Dendritic cell treated with granulocyte-macrophage colony-stimulating factor and Interleukin-4, amounts not matched to agents 40 ng/mL and 50 ng/mL, for 4 days (primary cell): ENCODE measurements around the gene KATNBL1.
"Not testable (repeated sequence)": the region's sequence is repeated elsewhere in the genome, so short reads cannot be mapped to it uniquely, and the experiment has no call there.

ENCODE experiments used
- H3K27ac Mint-ChIP-seq: one replicate; pipeline ENCODE4 v1.8.0; 2022; ENCODE audit warnings: mild to moderate bottlenecking, mixed read lengths
- H3K27me3 Mint-ChIP-seq: one replicate; pipeline ENCODE4 v1.8.0; 2022; ENCODE audit warnings: mild to moderate bottlenecking, mixed read lengths
- H3K36me3 Mint-ChIP-seq: one replicate; pipeline ENCODE4 v1.8.0; 2022; ENCODE audit warnings: low read depth, mixed read lengths
- H3K4me1 Mint-ChIP-seq: one replicate; pipeline ENCODE4 v1.8.0; 2022; ENCODE audit warnings: low read depth, mixed read lengths
- H3K4me3 Mint-ChIP-seq: one replicate; pipeline ENCODE4 v1.8.0; 2022; ENCODE audit warnings: mild to moderate bottlenecking, moderate library complexity, mixed read lengths
- H3K9me3 Mint-ChIP-seq: one replicate; pipeline ENCODE4 v1.8.0; 2022; ENCODE audit warnings: mixed read lengths
- intact Hi-C: fragments of 100-400 bp; cut with micrococcal nuclease; formaldehyde crosslinking; loops from one replicate; pipeline ENCODE4 v1.15.0; 2022

The KATNBL1 gene

DNA sequence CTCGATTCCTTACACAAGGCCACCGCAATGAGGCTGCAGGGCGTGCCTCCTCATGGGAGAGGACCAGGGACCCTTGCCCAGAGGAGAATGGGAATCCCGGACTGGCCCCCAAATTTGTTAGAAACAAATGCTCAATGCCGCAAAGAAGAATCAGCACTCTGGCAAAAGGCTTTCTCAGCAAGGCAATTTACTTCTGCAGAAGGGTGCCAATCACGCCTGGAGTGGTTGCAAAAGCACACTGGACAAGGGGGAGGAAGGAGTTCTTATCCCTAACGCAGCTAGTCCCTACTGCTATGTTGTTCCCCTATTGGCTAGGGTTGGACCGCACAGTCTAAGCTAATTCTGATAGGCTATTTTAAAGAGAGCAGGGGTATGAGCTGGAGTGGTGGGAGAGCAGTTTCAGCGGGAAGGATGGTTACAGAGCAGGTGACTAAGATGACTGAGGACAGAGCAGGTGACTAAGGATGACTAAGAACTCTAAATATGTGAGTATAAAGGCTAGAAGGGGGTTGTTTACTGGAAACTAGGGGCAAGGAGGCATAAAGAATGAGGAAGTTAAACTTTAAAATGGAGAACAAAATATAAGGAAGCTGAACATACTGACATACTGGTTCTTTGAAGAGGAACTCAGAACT is 48.5 kb downstream of the KATNBL1 start:
- Mint-ChIP-seq H3K27me3 (no peaks in the 10 kb centered on the region), H3K36me3 (peaks cover 92% of the 10 kb centered on the region), H3K4me1 (peaks cover 5% of the 10 kb centered on the region), H3K9me3 (peaks cover 70% of the 10 kb centered on the region), H3K27ac (peak overlapping the region; percentile 45), H3K4me3 (no peak overlapping the region)
- intact Hi-C loops: no loop called here

DNA sequence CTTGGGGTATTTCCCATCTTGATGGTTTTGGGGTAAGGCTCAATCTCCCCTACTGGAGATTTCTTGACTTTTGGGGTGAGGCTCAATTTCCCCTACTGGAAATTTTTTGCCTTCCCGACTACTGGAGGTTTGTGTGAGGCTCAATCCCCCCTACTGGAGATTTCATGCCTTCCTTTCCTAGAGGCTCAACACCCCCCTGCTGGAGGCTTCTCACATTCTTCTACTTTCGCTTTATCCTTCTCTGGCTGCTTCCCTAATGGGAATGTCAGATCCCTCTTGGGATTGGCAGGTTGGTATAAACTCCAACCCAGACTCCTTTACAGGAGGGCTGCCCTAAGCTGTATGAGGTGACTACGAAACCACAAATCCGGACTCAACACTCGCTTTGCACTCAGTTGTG is 49.2 kb downstream of the KATNBL1 start:
- Mint-ChIP-seq H3K4me3 (no peak overlapping the region), H3K36me3 (peaks cover 94% of the 10 kb centered on the region), H3K9me3 (peaks cover 73% of the 10 kb centered on the region), H3K27ac (peak overlapping the region; percentile 45), H3K4me1 (peaks cover 12% of the 10 kb centered on the region), H3K27me3 (no peaks in the 10 kb centered on the region)
- intact Hi-C loops: no loop called here

- Mint-ChIP-seq H3K4me3 (no peak overlapping the region), H3K4me1 (peaks cover 14% of the 10 kb centered on the region), H3K27ac (no peak overlapping the region), H3K36me3 (peaks cover 97% of the 10 kb centered on the region), H3K9me3 (peaks cover 75% of the 10 kb centered on the region), H3K27me3 (no peaks in the 10 kb centered on the region)
- intact Hi-C loops: no loop called here
Observed at GRCh38 chr15:34158355-34158754, 51.5 kb downstream of the KATNBL1 start.

DNA sequence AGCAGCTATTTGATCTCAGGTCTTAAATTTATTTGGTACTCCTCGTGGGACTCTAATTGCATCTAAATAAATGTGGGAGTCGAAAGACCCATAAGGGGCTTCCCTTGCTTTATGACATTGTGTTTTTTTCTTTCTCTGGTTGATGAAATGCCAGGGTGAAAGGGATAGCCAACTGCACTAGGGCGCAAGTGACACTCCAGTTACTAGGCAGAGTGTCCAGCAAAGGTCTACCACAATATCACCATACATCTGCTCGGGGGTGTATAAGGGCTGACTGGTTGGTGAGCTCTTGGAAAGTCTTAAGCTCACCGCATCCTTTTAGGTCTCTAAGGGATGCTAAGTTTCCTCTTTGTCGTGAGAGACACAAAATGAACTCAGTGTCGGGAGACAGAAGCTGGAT is 54.0 kb downstream of the KATNBL1 start:
- Mint-ChIP-seq H3K4me1 (peaks cover 9% of the 10 kb centered on the region), H3K27me3 (no peaks in the 10 kb centered on the region), H3K4me3 (no peak overlapping the region), H3K36me3 (peaks cover 94% of the 10 kb centered on the region), H3K27ac (no peak overlapping the region), H3K9me3 (peaks cover 56% of the 10 kb centered on the region)
- intact Hi-C loops: no loop called here

DNA sequence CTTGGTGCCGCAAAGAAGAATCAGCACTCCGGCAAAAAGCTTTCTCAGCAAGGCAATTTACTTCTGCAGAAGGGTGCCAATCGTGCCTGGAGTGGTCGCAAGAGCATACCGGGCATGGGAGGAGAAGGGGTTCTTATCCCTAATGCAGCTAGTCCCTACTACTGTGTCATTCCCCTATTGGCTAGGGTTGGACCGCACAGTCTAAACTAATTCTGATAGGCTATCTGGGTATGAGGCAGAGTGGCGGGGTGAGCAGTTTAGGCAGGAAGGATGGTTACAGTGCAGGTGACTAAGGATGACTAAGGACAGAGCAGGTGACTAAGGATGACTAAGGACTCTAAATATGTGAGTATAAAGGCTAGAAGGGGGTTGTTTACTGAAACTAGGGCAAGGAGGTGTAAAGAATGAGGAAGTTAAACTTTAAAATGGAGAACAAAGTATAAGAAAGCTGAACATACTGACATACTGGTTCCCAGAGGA is 55.1 kb downstream of the KATNBL1 start:
- peaks cover 45% of the 10 kb centered on the region for H3K9me3 Mint-ChIP-seq
- intact Hi-C loops: no loop called here
- no peak overlapping the region for H3K27ac Mint-ChIP-seq
- H3K4me3 Mint-ChIP-seq: no peak overlapping the region
- H3K36me3 Mint-ChIP-seq: peaks cover 94% of the 10 kb centered on the region
- no peaks in the 10 kb centered on the region for H3K27me3 Mint-ChIP-seq
- peaks cover 9% of the 10 kb centered on the region for H3K4me1 Mint-ChIP-seq

- H3K27ac Mint-ChIP-seq: no peak overlapping the region
- H3K4me1 Mint-ChIP-seq: no peaks in the 10 kb centered on the region
- H3K4me3 Mint-ChIP-seq: no peak overlapping the region
- intact Hi-C loops: no loop called here
- H3K36me3 Mint-ChIP-seq: peaks cover 89% of the 10 kb centered on the region
- no peaks in the 10 kb centered on the region for H3K27me3 Mint-ChIP-seq
- H3K9me3 Mint-ChIP-seq: no peaks in the 10 kb centered on the region
Observed at GRCh38 chr15:34147371-34148140, 62.3 kb downstream of the KATNBL1 start.

DNA sequence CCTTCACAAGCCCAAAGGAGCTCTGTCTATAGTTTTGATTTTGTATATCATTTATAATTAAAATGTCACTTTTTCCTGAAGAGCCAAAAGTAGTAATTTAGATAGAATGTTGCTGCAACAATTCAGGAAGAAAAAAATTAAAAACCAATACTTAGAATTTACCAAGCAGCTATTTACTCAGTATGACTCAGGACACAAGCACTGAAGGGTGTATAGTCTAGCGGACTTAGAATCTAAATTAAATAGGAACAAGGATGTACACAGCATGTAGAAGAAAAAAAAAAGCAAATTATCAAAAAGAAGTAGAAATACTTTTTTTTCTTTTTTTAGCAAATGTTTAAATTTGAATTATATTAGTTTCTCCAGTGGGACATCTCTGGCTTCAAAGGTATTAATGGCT is 76.4 kb downstream of the KATNBL1 start:
- H3K4me3 Mint-ChIP-seq: no peak overlapping the region
- no peaks in the 10 kb centered on the region for H3K9me3 Mint-ChIP-seq
- intact Hi-C loops: no loop called here
- H3K36me3 Mint-ChIP-seq: peaks cover 15% of the 10 kb centered on the region
- H3K27ac Mint-ChIP-seq: no peak overlapping the region
- H3K27me3 Mint-ChIP-seq: no peaks in the 10 kb centered on the region
- H3K4me1 Mint-ChIP-seq: no peaks in the 10 kb centered on the region

GRCh38 chr15:34132881-34133280 is 77.0 kb downstream of the KATNBL1 start:
- peaks cover 9% of the 10 kb centered on the region for H3K36me3 Mint-ChIP-seq
- intact Hi-C loops: no loop called here
- H3K27ac Mint-ChIP-seq: no peak overlapping the region
- H3K27me3 Mint-ChIP-seq: peaks cover 3% of the 10 kb centered on the region
- H3K4me1 Mint-ChIP-seq: no peaks in the 10 kb centered on the region
- no peak overlapping the region for H3K4me3 Mint-ChIP-seq
- H3K9me3 Mint-ChIP-seq: no peaks in the 10 kb centered on the region

DNA sequence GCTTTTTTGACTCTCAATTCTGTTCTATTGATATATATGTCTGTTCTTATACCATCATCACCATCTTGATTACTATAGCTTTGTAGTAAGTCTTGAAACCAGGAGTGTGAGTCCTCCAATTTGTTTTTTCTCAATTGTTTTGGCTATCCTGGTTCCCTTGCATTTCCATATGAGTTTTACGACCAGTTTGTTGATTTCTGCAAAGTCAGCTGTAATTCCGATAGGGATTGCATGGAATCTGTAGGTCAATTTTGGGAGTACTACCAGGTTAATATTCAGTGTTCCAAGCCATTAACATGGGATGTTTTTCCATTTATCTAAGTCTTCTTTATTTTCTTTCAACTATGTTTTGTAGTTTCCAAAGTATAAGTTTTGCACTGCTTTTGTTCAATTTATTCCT is 81.0 kb downstream of the KATNBL1 start:
- no peaks in the 10 kb centered on the region for H3K9me3 Mint-ChIP-seq
- no peaks in the 10 kb centered on the region for H3K36me3 Mint-ChIP-seq
- no peak overlapping the region for H3K4me3 Mint-ChIP-seq
- intact Hi-C loops: no loop called here
- H3K27me3 Mint-ChIP-seq: peaks cover 6% of the 10 kb centered on the region
- no peaks in the 10 kb centered on the region for H3K4me1 Mint-ChIP-seq
- H3K27ac Mint-ChIP-seq: no peak overlapping the region

- H3K4me3 Mint-ChIP-seq: no peak overlapping the region
- no peaks in the 10 kb centered on the region for H3K36me3 Mint-ChIP-seq
- H3K9me3 Mint-ChIP-seq: no peaks in the 10 kb centered on the region
- peaks cover 9% of the 10 kb centered on the region for H3K27me3 Mint-ChIP-seq
- H3K4me1 Mint-ChIP-seq: no peaks in the 10 kb centered on the region
- intact Hi-C loops: no loop called here
- no peak overlapping the region for H3K27ac Mint-ChIP-seq
Observed at GRCh38 chr15:34126522-34126921, 83.4 kb downstream of the KATNBL1 start.

GRCh38 chr15:34125945-34126344 is 84.0 kb downstream of the KATNBL1 start:
- Mint-ChIP-seq H3K27ac (no peak overlapping the region), H3K9me3 (no peaks in the 10 kb centered on the region), H3K4me3 (no peak overlapping the region), H3K36me3 (no peaks in the 10 kb centered on the region), H3K4me1 (no peaks in the 10 kb centered on the region), H3K27me3 (peaks cover 10% of the 10 kb centered on the region)
- intact Hi-C loops: no loop called here

- peaks cover 10% of the 10 kb centered on the region for H3K27me3 Mint-ChIP-seq
- H3K4me3 Mint-ChIP-seq: no peak overlapping the region
- H3K4me1 Mint-ChIP-seq: no peaks in the 10 kb centered on the region
Observed at GRCh38 chr15:34124651-34125050, 85.2 kb downstream of the KATNBL1 start.

DNA sequence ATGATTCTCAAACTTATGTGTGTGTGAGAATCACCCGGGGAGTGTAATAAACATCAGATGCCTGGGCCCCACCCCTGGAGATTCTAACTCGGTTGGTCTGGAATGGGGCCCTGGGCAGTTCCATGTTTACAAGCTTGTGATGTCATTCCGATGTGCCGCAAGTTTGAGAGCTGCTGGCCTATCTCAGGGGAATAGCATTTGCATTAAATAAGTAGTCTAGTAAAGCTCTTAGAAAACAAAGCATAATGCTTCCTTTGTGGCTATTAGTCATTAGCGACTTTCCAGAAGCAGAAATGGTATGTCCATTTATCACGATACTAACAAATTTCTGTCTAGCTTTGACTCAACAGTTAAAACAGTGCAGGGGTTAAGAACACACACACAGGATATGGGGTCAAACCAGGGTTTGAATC is 87.1 kb downstream of the KATNBL1 start:
- intact Hi-C loops: no loop called here
- no peaks in the 10 kb centered on the region for H3K36me3 Mint-ChIP-seq
- H3K27me3 Mint-ChIP-seq: peaks cover 8% of the 10 kb centered on the region
- no peaks in the 10 kb centered on the region for H3K4me1 Mint-ChIP-seq
- no peaks in the 10 kb centered on the region for H3K9me3 Mint-ChIP-seq
- H3K4me3 Mint-ChIP-seq: no peak overlapping the region
- H3K27ac Mint-ChIP-seq: no peak overlapping the region

More at GRCh38 chr15:34124651-34125050, 85.2 kb downstream of the KATNBL1 start:
- no peak overlapping the region for H3K27ac Mint-ChIP-seq
- intact Hi-C loops: no loop called here
- H3K9me3 Mint-ChIP-seq: no peaks in the 10 kb centered on the region
- H3K36me3 Mint-ChIP-seq: no peaks in the 10 kb centered on the region

DNA sequence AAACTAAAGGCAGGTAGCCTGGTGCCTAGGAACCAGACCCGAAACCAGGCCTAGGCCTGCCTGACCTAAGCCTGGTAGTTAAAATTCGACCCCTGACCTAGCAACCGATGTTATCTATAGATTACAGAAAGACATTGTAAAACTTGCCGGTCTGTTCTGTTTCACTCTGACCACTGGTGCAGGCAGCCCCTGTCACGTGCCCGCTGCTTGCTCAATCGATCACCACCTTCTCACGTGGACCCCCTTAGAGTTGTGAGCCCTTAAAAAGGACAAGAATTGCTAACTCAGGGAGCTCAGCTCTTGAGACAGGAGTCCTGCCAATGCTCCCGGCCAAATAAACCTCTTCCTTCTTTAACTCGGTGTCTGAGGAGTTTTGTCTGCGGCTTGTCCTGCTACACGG is 88.1 kb downstream of the KATNBL1 start:
- H3K9me3 Mint-ChIP-seq, H3K36me3 Mint-ChIP-seq, intact Hi-C loops, H3K27ac Mint-ChIP-seq, H3K4me1 Mint-ChIP-seq, H3K27me3 Mint-ChIP-seq, H3K4me3 Mint-ChIP-seq: not testable (repeated sequence)
